Liver (tissue), 9 donors: ENCODE results near the gene HPS1. TPM values are rescaled to one million over a fixed set of nuclear protein-coding genes. Genes with fewer than 3 reads are reported as not detected.

Experiments
- DNase-seq: peaks from one replicate; pipeline ENCODE4 v3.0.0-alpha.2; 2017; ENCODE audit warnings: low spot score
- H3K27ac ChIP-seq, 2 donors: one replicate each; pipeline ENCODE4 v1.7.0; 2013; ENCODE audit warnings: inconsistent platforms in 2 of 2, low read length in 2 of 2, control low read depth in 1 of 2, low read depth in 1 of 2, mild to moderate bottlenecking in 1 of 2
- H3K27me3 ChIP-seq, 4 donors: one replicate each; pipeline versions ENCODE4 v1.6.1 to v1.7.0; 2013; ENCODE audit warnings: low read length in 3 of 4, inconsistent platforms in 1 of 4, mild to moderate bottlenecking in 1 of 4, moderate library complexity in 1 of 4; ENCODE audit not compliant: control insufficient read depth in 4 of 4, insufficient read depth in 4 of 4
- H3K36me3 ChIP-seq, 4 donors: one replicate each; pipeline versions ENCODE4 v1.6.1 to v1.7.0; 2013; ENCODE audit warnings: low read length in 3 of 4, mild to moderate bottlenecking in 3 of 4, low read depth in 1 of 4, moderate library complexity in 1 of 4; ENCODE audit not compliant: control insufficient read depth in 4 of 4, insufficient read depth in 3 of 4
- H3K4me1 ChIP-seq, 4 donors: one replicate each; pipeline versions ENCODE4 v1.6.1 to v1.7.0; 2013; ENCODE audit warnings: low read length in 3 of 4, mild to moderate bottlenecking in 3 of 4, moderate library complexity in 1 of 4; ENCODE audit not compliant: control insufficient read depth in 4 of 4, insufficient read depth in 4 of 4
- H3K4me3 ChIP-seq, 3 donors: one replicate each; pipeline versions ENCODE4 v1.6.1 to v1.7.0; 2013; ENCODE audit warnings: low read length in 3 of 3, control low read depth in 1 of 3, low read depth in 1 of 3, mild to moderate bottlenecking in 1 of 3
- H3K9ac ChIP-seq, 2 donors: one replicate each; pipeline ENCODE4 v1.7.0; 2013; ENCODE audit warnings: low read length in 2 of 2, mild to moderate bottlenecking in 2 of 2, moderate library complexity in 2 of 2, control low read depth in 1 of 2, low read depth in 1 of 2
- H3K9me3 ChIP-seq, 4 donors: one replicate each; pipeline versions ENCODE4 v1.6.1 to v1.7.0; 2013; ENCODE audit warnings: low read length in 3 of 4; ENCODE audit not compliant: control insufficient read depth in 4 of 4
- ATF3 ChIP-seq: IDR thresholded peaks from 2 replicates; pipeline ENCODE4 v1.6.1; 2016; ENCODE audit warnings: antibody characterized with exemption
- CTCF ChIP-seq: fragments of 150-350 bp; IDR thresholded peaks from 2 replicates; pipeline ENCODE4 v1.5.1; 2017; ENCODE audit warnings: improper control_type of control experiment, low read depth, low read length; ENCODE audit not compliant: missing input control
- EGR1 ChIP-seq, 2 donors: IDR thresholded peaks; 2 replicates each; pipeline ENCODE4 v1.6.1; 2016 to 2018; ENCODE audit warnings: antibody characterized with exemption in 2 of 2, low read depth in 2 of 2
- FOXA1 ChIP-seq: IDR thresholded peaks from 2 replicates; pipeline ENCODE4 v1.6.1; 2016; ENCODE audit warnings: antibody characterized with exemption
- FOXA2 ChIP-seq: IDR thresholded peaks from 2 replicates; pipeline ENCODE4 v1.6.1; 2016; ENCODE audit warnings: antibody characterized with exemption
- GABPA ChIP-seq, 2 donors: IDR thresholded peaks in 1 of 2; conservative IDR thresholded peaks in 1 of 2; 2 replicates each; pipeline ENCODE4 v1.6.1; 2016; ENCODE audit warnings: antibody characterized with exemption in 2 of 2, mild to moderate bottlenecking in 1 of 2, moderate library complexity in 1 of 2
- HNF4A ChIP-seq, 2 donors: conservative IDR thresholded peaks; 2 replicates each; pipeline ENCODE4 v1.6.1; 2016; ENCODE audit warnings: antibody characterized with exemption in 2 of 2, mild to moderate bottlenecking in 2 of 2
- HNF4G ChIP-seq: IDR thresholded peaks from 2 replicates; pipeline ENCODE4 v1.6.1; 2016; ENCODE audit warnings: antibody characterized with exemption
- JUND ChIP-seq, 2 donors: IDR thresholded peaks; 2 replicates each; pipeline ENCODE4 v1.6.1; 2016; ENCODE audit warnings: antibody characterized with exemption in 2 of 2
- MAX ChIP-seq: IDR thresholded peaks from 2 replicates; pipeline ENCODE4 v1.6.1; 2016; ENCODE audit warnings: antibody characterized with exemption
- NR2F2 ChIP-seq: IDR thresholded peaks from 2 replicates; pipeline ENCODE4 v1.6.1; 2016; ENCODE audit warnings: antibody characterized with exemption
- RAD21 ChIP-seq, 2 donors: IDR thresholded peaks; 2 replicates each; pipeline ENCODE4 v1.6.1; 2016; ENCODE audit warnings: antibody characterized with exemption in 2 of 2, mild to moderate bottlenecking in 2 of 2
- RXRA ChIP-seq, 2 donors: IDR thresholded peaks; 2 replicates each; pipeline ENCODE4 v1.6.1; 2017 to 2018; ENCODE audit warnings: antibody characterized with exemption in 2 of 2, mild to moderate bottlenecking in 1 of 2
- SP1 ChIP-seq: IDR thresholded peaks from 2 replicates; pipeline ENCODE4 v1.6.1; 2018; ENCODE audit warnings: antibody characterized with exemption, mild to moderate bottlenecking
- TAF1 ChIP-seq: conservative IDR thresholded peaks from 2 replicates; pipeline ENCODE4 v1.6.1; 2016; ENCODE audit warnings: antibody characterized with exemption, mild to moderate bottlenecking
- YY1 ChIP-seq: IDR thresholded peaks from 2 replicates; pipeline ENCODE4 v1.6.1; 2016; ENCODE audit warnings: antibody characterized with exemption, mild to moderate bottlenecking
- ZBTB33 ChIP-seq: IDR thresholded peaks from 2 replicates; pipeline ENCODE4 v1.6.1; 2016; ENCODE audit warnings: antibody characterized with exemption
- WGBS: extraction: QIAGEN DNeasy Blood & Tissue Kit; methylation state at CpG from one replicate; pipeline ENCODE4 v1.1.7; 2013; 5-methylcytosine and 5-hydroxymethylcytosine counted together
- polyA plus RNA-seq, 2 donors: library from polyadenylated mRNA; stranded (reverse) in 1 of 2; unstranded in 1 of 2; fragments of 200-250 nt in 1 of 2; fragments of >200 nt in 1 of 2; fragmentation: Nextera tagmentation in 1 of 2; extraction: Ambion mirVana in 1 of 2; gene quantifications; one replicate each; pipeline versions ENCODE4 v1.2.1 to v1.2.3, GENCODE V29; 2013 to 2015
- total RNA-seq, 2 donors: library from RNA; depleted of rRNA; stranded (reverse); fragments of >200 nt; gene quantifications; one replicate each; pipeline ENCODE4 v1.2.3, GENCODE V29; 2014
- donor health status: healthy.
- donor health status: healthy.
- donor health status: healthy.
- donor health status: healthy.
- donor health status: healthy.

HPS1 gene
- total and polyA plus RNA-seq, 4 donors: 19.9 to 56.7 (median 29.8) TPM

DNA sequence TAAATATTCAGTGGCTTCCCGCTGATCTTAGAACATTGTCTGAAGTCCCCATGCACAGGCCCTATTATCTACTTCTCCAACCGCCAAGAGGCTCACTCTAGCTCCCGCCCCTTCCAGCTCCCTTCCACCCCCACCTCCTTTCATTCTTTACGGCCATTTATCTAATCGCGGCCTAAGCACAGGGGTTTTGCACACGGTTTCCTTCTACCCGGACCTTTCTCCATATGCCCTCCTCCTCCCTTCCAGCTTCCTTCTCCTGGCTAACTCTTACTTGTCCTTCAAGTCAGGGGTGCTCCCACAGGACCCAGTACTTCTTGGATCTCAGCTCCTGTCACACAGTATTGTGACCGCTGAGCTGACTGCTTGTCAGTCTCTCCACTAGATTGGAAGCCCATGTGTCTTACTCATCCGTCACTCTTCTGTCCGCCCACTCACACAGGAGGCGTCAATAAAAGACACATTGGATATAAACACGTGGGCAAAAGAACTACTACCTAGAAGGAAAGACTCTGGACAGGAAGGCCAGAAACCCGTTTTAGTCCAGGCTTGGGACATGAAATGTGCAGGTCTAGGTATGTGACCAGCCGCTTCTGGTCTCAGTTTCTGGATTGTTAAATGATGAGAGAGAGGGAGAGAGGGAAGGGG is 20.2 kb upstream of the HPS1 start:
- TF ChIP-seq GABPA (IDR thresholded peaks at IDR 0.05 in 1 of 2, conservative IDR thresholded peaks at IDR 0.05 in 1 of 2) (no peak), SP1 (no peak), ATF3 (no peak), EGR1 (IDR thresholded peaks at IDR 0.05; ENCODE audit: low read depth in 2 of 2) (no peak), TAF1 (no peak), FOXA1 (no peak)
- peaks cover 0 to 10% (median 4%) of the 10 kb centered on the region in 4 donors for H3K4me1 ChIP-seq
- no peak overlapping the region for H3K27ac ChIP-seq
- no peak overlapping the region for H3K4me3 ChIP-seq
- H3K9me3 ChIP-seq: no peaks in the 10 kb centered on the region
- no peak for DNase-seq
- H3K27me3 ChIP-seq: peaks cover 0 to 2% (median 0%) of the 10 kb centered on the region in 4 donors
- H3K9ac ChIP-seq: no peak overlapping the region
- 65% methylated on average over 15 of the region's 15 CpGs for WGBS
- no peaks in the 10 kb centered on the region for H3K36me3 ChIP-seq

- H3K4me1 ChIP-seq: peaks cover 0 to 10% (median 4%) of the 10 kb centered on the region in 4 donors
- no peak overlapping the region for H3K9ac ChIP-seq
- no peak for TF ChIP-seq ZBTB33
- no peak for TF ChIP-seq FOXA1
- TF ChIP-seq SP1: no peak
- H3K9me3 ChIP-seq: no peaks in the 10 kb centered on the region
- no peaks in the 10 kb centered on the region for H3K36me3 ChIP-seq
- no peak overlapping the region for H3K4me3 ChIP-seq
- H3K27me3 ChIP-seq: peaks cover 0 to 2% (median 0%) of the 10 kb centered on the region in 4 donors
- no peak overlapping the region for H3K27ac ChIP-seq
- DNase-seq: no peak
- WGBS: 92% methylated on average over 3 of the region's 3 CpGs
Measured at GRCh38 chr10:98465866-98466265, 19.1 kb upstream of the HPS1 start.

DNA sequence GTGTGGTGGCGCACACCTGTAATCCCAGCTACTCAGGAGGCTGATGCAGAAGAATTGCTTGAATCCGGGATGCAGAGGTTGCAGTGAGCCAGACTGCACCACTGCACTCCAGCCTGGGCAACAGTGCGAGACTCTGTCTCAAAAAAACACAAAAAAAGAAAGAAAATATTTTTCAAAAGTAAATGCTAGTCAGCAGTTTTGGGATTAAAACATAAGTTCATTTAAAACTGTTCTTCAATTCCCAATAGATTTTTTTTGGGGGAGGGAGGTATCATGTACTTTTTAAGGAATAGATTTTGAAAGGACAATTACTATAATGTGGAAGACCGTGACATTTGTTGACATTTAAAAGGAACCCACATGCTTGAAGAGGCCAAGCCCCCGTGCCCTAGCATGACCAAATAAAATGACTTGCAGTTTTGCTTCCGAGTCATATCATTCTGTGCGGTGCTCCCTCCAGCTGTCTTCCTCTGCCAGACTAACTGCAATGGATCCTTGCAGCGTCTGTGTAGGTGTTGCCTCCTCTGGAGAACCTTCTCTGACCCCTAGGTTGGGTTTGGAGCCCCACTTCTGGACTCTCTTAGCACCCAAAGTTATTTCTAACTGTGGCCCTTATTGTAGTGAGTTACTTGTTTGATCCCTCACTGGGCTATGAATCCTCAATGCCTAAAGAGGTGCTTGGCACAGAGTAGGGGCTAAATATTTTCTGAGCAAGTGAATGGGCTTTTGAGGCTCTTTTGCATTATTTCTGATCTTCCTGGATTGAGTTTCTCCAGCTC is 17.4 kb upstream of the HPS1 start:
- no peaks in the 10 kb centered on the region for H3K9me3 ChIP-seq
- H3K4me1 ChIP-seq: peaks cover 0 to 10% (median 4%) of the 10 kb centered on the region in 4 donors
- H3K27ac ChIP-seq: no peak overlapping the region
- H3K9ac ChIP-seq: no peak overlapping the region
- H3K27me3 ChIP-seq: no peaks in the 10 kb centered on the region
- H3K4me3 ChIP-seq: no peak overlapping the region
- WGBS: 81% methylated on average over 8 of the region's 8 CpGs
- H3K36me3 ChIP-seq: no peaks in the 10 kb centered on the region
- no peak for DNase-seq
- TF ChIP-seq SP1: no peak
- no peak for TF ChIP-seq RXRA (IDR thresholded peaks at IDR 0.05)
- TF ChIP-seq FOXA2: no peak
- TF ChIP-seq GABPA (IDR thresholded peaks at IDR 0.05 in 1 of 2, conservative IDR thresholded peaks at IDR 0.05 in 1 of 2): no peak
- TF ChIP-seq HNF4A (conservative IDR thresholded peaks at IDR 0.05): no peak
- TF ChIP-seq FOXA1: no peak
- no peak for TF ChIP-seq ATF3
- TF ChIP-seq TAF1: no peak
- TF ChIP-seq ZBTB33: no peak
- no peak for TF ChIP-seq HNF4G
- TF ChIP-seq JUND (IDR thresholded peaks at IDR 0.05): no peak
- no peak for TF ChIP-seq CTCF
- no peak for TF ChIP-seq RAD21 (IDR thresholded peaks at IDR 0.05)
- TF ChIP-seq MAX: no peak
- no peak for TF ChIP-seq YY1
- TF ChIP-seq NR2F2: no peak
- TF ChIP-seq EGR1 (IDR thresholded peaks at IDR 0.05; ENCODE audit: low read depth in 2 of 2): no peak
